HG03457 (cell line): ENCODE results near the gene DHRSX.
"Not testable (repeated sequence)": the region's sequence is repeated elsewhere in the genome, so short reads cannot be mapped to it uniquely, and the experiment has no call there.

Experiments used
- ATAC-seq: cut with Tn5 transposase; IDR thresholded peaks from one replicate; pipeline ENCODE4 v1.9.1; 2021; ENCODE audit warnings: moderate number of reproducible peaks; ENCODE audit not compliant: unreplicated experiment

Gene DHRSX

GRCh38 chrX:2398064-2398656 lies 102.6 kb downstream of the DHRSX start:
- no peak for ATAC-seq

GRCh38 chrX:2397229-2398063 lies 103.3 kb downstream of the DHRSX start:
- ATAC-seq: no peak

DNA sequence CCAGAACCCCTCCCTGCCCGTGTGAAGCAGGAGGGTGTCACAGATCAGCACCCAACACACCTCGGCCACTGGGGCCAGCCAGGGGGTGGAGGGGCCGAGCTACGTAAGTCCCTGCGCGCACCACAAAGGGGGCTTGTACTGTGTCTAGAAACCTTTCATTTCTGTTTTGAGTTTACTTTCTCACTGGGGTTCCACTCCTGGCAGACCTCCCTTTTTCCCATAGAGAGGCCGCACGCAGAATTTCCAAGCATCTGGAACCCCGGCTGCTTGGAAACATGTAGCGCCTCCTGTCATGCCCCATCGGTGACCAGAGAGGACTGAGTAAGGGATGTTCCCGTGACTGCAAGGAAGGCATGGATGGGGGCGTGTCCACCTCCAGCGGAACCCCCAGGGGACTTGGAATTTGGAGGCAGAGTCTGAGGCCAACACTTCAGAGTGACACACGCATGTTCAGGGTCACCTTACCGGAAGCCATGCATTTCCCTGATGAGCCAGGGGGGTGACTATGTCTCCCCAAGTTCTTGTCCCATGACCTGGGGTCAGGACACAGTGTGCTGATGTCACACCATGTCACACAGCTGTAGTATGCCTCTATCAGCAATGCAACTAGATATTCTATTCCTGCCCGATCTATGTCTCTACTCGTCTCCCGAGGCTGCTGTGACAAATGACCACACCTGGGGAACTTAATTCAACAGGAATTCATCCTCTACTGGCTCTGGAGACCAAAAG lies 105.3 kb downstream of the DHRSX start:
- no peak for ATAC-seq

GRCh38 chrX:2391869-2392606 lies 108.7 kb downstream of the DHRSX start:
- no peak for ATAC-seq

- no peak for ATAC-seq
Measured at GRCh38 chrX:2390754-2391153, 110.0 kb downstream of the DHRSX start.

- ATAC-seq: not testable (repeated sequence)
Measured at GRCh38 chrX:2389731-2390130, 111.0 kb downstream of the DHRSX start.

GRCh38 chrX:2389324-2389723 lies 111.5 kb downstream of the DHRSX start:
- ATAC-seq: no peak

GRCh38 chrX:2388669-2389068 lies 112.1 kb downstream of the DHRSX start:
- no peak for ATAC-seq

DNA sequence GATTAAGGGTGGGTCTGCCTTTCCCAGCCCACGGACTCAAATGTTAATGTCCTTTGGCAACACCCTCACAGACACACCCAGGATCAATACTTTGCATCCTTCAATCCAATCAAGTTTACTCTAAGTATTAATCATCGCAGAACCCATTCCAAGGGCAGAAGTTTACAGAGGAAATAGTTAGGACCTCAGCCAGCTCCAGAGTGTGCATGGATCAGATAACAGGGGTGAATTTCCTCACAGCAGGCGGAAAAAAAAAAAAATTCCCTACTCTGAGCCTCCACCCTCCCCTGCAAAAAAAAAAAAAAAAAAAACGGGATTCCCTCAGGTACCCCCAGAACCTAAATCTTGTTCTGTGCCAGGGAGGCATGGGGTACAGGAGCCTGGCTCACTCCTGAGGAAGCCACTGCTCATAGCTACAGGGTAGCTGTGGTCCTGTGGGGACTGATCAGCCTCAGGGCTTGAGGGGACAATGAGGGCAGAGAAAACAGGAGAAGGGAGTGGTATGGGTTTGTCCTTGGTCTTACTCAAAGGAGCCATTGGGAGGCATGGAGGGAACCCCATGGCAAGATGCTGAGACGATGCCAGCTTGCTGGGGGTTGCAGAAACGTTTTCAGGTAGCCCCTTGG lies 113.0 kb downstream of the DHRSX start:
- ATAC-seq: no peak

DNA sequence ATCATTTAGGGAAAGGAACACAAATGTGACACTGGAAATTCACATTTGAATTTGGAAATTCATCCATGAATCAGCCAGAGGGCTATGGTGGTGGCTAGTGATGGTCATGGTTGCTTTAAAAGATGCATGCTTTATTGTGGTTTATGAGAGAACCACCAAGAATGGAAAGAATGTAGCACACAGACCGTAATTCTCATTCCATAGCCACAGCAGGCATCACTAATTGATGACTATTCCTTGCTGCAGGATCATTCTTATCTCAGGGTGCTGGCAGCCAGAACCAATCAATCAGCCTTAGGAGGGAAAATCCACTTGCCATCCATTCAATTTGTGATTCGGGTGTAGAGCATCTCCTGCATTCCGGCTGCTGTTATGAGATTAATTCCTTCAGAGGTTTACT lies 115.6 kb downstream of the DHRSX start:
- ATAC-seq: no peak

GRCh38 chrX:2384486-2384885 lies 116.3 kb downstream of the DHRSX start:
- ATAC-seq: no peak

GRCh38 chrX:2383735-2384134 lies 117.0 kb downstream of the DHRSX start:
- no peak for ATAC-seq

DNA sequence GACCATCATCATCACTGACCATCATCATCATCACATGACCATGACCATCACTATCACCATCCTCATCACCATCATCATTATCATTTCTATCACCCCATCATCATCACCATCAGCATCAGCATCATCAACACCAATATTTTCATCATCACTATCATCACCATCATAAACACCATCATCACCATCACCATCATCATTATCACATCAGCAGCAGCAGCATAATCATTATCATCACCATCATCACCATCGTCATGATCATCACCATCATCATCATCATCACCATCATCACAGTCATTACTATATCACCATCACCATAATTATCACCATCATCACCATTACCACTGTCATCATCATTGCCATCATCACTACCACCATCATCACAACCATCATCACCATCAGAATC lies 117.6 kb downstream of the DHRSX start:
- no peak for ATAC-seq

- not testable (repeated sequence) for ATAC-seq
Measured at GRCh38 chrX:2382433-2383048, 118.2 kb downstream of the DHRSX start.

DNA sequence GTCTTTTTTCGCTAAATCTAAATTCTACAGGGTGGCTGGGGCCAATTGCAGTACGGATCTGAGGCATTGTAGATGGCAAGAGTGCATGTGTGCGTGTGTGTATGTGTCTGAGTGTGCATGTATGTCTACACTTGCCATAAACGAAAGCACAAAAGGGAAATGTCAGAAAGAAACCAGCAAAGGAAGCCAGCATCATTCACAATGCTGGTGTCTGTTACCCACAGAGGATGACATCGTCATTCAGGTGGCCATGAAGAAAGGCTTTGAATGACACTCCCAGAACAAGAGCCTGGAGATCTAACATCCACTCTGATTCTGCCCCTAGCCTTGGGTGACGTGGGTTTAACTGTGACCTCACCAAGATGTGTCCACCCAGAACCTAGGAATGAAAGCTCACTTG lies 124.6 kb downstream of the DHRSX start:
- no peak for ATAC-seq

DNA sequence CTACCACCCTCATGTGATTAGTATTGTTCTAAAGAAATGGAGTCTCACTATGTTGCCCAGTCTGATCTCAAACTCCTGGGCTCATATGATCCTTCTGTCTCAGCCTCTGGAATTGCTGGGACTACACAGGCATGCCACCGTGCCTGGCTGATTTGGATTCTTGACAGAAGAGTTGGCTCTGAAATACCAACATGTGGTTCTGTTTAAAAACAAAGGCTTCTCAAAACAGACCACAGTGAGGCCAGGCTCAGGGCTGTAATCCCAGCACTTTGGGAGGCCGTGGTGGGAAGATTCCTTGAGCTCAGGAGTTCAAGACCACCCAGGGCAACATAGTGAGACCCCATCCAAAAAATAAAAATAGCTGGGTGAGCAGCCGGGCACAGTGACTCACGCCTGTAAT lies 126.7 kb downstream of the DHRSX start:
- ATAC-seq: no peak

GRCh38 chrX:2373615-2374014 lies 127.2 kb downstream of the DHRSX start:
- ATAC-seq: no peak

DNA sequence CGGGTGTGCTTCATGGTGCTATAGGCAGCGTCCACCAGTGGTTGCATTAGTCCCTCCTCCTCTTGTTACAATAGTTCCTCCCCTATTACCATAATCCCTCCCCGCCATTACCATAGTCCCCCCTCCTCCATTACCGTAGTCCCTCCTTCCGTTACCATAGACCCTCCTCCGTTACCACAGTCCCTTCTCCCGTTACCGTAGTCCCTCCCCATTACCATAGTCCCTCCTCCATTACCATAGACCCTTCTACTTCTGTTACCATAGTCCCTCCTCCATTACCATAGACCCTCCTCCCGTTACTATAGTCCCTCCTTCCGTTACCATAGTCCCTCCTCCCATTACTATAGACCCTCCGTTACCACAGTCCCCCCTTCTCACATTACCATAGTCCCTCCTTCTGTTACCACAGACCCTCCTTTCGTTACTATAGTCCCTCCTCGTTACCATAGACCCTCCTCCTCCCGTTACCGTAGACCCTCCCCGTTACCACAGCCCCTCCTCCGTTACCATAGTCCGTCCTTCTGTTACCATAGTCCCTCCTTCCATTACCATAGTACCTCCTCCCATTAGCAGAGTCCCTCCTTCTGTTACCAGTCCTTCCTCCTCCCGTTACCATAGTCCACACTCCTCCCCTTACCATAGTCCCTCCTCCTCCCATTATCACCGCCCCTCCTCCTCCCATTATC lies 129.6 kb downstream of the DHRSX start:
- no peak for ATAC-seq

- no peak for ATAC-seq
Measured at GRCh38 chrX:2370456-2370855, 130.3 kb downstream of the DHRSX start.

- no peak for ATAC-seq
Measured at GRCh38 chrX:2369206-2369605, 131.6 kb downstream of the DHRSX start.
